HG03039 (cell line): ENCODE measurements around the gene ST3GAL5.
"Not testable (repeated sequence)": the region's sequence is repeated elsewhere in the genome, so short reads cannot be mapped to it uniquely, and the experiment has no call there.

ENCODE experiments used
- ATAC-seq: cut with Tn5 transposase; IDR thresholded peaks from one replicate; pipeline ENCODE4 v1.9.1; 2021; ENCODE audit warnings: mild to moderate bottlenecking, moderate library complexity; ENCODE audit not compliant: unreplicated experiment

ST3GAL5 gene

GRCh38 chr2:85840091-85840490 lies 48.7 kb downstream of the ST3GAL5 start:
- ATAC-seq, result no peak

GRCh38 chr2:85839461-85839860 lies 49.3 kb downstream of the ST3GAL5 start:
- no peak for ATAC-seq

GRCh38 chr2:85838641-85839040 lies 50.1 kb downstream of the ST3GAL5 start:
- ATAC-seq, result no peak

GRCh38 chr2:85838181-85838580 lies 50.6 kb downstream of the ST3GAL5 start:
- no peak for ATAC-seq

- ATAC-seq, result no peak
Measured at GRCh38 chr2:85834466-85834865, 54.3 kb downstream of the ST3GAL5 start.

GRCh38 chr2:85831735-85832134 lies 57.1 kb downstream of the ST3GAL5 start:
- no peak for ATAC-seq

- ATAC-seq, result no peak
Measured at GRCh38 chr2:85830645-85831044, 58.1 kb downstream of the ST3GAL5 start.

- ATAC-seq, result not testable (repeated sequence)
Measured at GRCh38 chr2:85829394-85829793, 59.4 kb downstream of the ST3GAL5 start.

GRCh38 chr2:85828725-85829124 lies 60.1 kb downstream of the ST3GAL5 start:
- no peak for ATAC-seq

GRCh38 chr2:85827879-85828569 lies 60.8 kb downstream of the ST3GAL5 start:
- ATAC-seq, result no peak

GRCh38 chr2:85826990-85827878 lies 61.6 kb downstream of the ST3GAL5 start:
- peak; percentile 56 for ATAC-seq

GRCh38 chr2:85823951-85824350 lies 64.8 kb downstream of the ST3GAL5 start:
- ATAC-seq, result no peak

GRCh38 chr2:85822766-85823165 lies 66.0 kb downstream of the ST3GAL5 start:
- no peak for ATAC-seq

- ATAC-seq, result no peak
Measured at GRCh38 chr2:85819811-85820510, 68.8 kb downstream of the ST3GAL5 start.

GRCh38 chr2:85814802-85815550 lies 73.8 kb downstream of the ST3GAL5 start:
- ATAC-seq, result no peak

- no peak for ATAC-seq
Measured at GRCh38 chr2:85813982-85814801, 74.6 kb downstream of the ST3GAL5 start.

- no peak for ATAC-seq
Measured at GRCh38 chr2:85813211-85813981, 75.4 kb downstream of the ST3GAL5 start.

GRCh38 chr2:85812094-85812735 lies 76.6 kb downstream of the ST3GAL5 start:
- ATAC-seq, result no peak
